Endothelial cell of umbilical vein (primary cell): ENCODE results near the gene TLE4.

Experiments used
- EZH2 ChIP-seq: IDR thresholded peaks from 2 replicates; pipeline ENCODE4 v1.6.1; 2012; ENCODE audit warnings: borderline replicate concordance, low read depth, mild to moderate bottlenecking, moderate library complexity, low read length, inconsistent platforms; ENCODE audit not compliant: severe bottlenecking
- FOS ChIP-seq: IDR thresholded peaks from 2 replicates; pipeline ENCODE4 v1.6.1; 2011; ENCODE audit warnings: mild to moderate bottlenecking, low read length, moderate library complexity, borderline replicate concordance; ENCODE audit not compliant: insufficient read depth
- GATA2 ChIP-seq: IDR thresholded peaks from 2 replicates; pipeline ENCODE4 v1.7.0; 2011; ENCODE audit warnings: low read depth, mild to moderate bottlenecking, moderate library complexity, mixed read lengths, low read length; ENCODE audit not compliant: insufficient read length, insufficient read depth
- JUN ChIP-seq: IDR thresholded peaks from 2 replicates; pipeline ENCODE4 v1.6.1; 2011; ENCODE audit warnings: borderline replicate concordance, low read depth; ENCODE audit not compliant: insufficient read length, insufficient read depth
- MYC ChIP-seq: IDR thresholded peaks from one replicate; pipeline ENCODE4 v1.6.1; 2011; ENCODE audit warnings: mild to moderate bottlenecking, low read depth, low read length
- POLR2A ChIP-seq: IDR thresholded peaks from 2 replicates; pipeline ENCODE4 v1.6.1; 2012; ENCODE audit warnings: low read depth, mild to moderate bottlenecking, control low read depth, low read length
- POLR2AphosphoS5 ChIP-seq: IDR thresholded peaks from 2 replicates; pipeline ENCODE4 v1.6.1; 2012; ENCODE audit warnings: low read depth, mild to moderate bottlenecking, control low read depth, low read length, moderate library complexity; ENCODE audit not compliant: insufficient read depth
- TF ChIP-seq, protein P1 (sequence below), 2 donors: IDR thresholded peaks; 1 replicate in 1 of 2; 2 replicates in 1 of 2; pipeline ENCODE4 v1.5.1; 2011; ENCODE audit warnings: low read length in 2 of 2, mild to moderate bottlenecking in 2 of 2, moderate library complexity in 2 of 2, control low read depth in 1 of 2, inconsistent platforms in 1 of 2, low read depth in 1 of 2; ENCODE audit not compliant: insufficient read depth in 1 of 2; ENCODE audit errors: extremely low read depth in 1 of 2
- TF ChIP-seq, protein P2 (sequence below): IDR thresholded peaks from 2 replicates; pipeline ENCODE4 v1.6.1; 2011; ENCODE audit not compliant: insufficient read depth, insufficient read length

DNA sequence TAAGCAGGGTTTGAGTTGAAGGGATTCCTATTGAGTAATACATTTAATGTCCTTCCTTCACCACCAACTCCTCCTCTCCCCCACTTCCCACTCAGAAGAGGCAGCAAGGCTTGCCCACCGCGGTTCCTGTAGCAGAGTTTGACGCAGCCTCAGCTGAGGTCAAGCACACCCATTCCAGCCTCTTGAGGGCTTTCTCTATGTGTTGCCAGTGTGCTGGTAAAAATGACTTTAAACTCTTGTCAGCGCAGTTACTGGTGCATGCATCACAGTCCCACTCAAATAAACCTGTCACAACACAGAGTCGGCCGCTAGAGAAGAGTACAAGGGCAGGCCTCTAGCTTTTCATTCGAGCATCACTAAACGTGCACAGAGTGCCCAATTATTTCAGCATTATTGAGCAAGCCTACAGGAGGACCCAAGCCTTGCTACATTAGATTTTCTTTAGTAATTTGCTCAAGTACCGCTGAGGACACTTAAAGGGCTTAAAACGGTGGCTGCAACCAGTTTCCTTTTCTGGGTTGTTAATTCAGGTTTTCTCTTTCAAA is 79.6 kb downstream of the TLE4 start:
- TF ChIP-seq, protein P1, sequence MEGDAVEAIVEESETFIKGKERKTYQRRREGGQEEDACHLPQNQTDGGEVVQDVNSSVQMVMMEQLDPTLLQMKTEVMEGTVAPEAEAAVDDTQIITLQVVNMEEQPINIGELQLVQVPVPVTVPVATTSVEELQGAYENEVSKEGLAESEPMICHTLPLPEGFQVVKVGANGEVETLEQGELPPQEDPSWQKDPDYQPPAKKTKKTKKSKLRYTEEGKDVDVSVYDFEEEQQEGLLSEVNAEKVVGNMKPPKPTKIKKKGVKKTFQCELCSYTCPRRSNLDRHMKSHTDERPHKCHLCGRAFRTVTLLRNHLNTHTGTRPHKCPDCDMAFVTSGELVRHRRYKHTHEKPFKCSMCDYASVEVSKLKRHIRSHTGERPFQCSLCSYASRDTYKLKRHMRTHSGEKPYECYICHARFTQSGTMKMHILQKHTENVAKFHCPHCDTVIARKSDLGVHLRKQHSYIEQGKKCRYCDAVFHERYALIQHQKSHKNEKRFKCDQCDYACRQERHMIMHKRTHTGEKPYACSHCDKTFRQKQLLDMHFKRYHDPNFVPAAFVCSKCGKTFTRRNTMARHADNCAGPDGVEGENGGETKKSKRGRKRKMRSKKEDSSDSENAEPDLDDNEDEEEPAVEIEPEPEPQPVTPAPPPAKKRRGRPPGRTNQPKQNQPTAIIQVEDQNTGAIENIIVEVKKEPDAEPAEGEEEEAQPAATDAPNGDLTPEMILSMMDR (IDR thresholded peaks at IDR 0.05; ENCODE audit: extremely low read depth in 1 of 2, insufficient read depth in 1 of 2, low read depth in 1 of 2, low read length in 2 of 2), result no peak
- TF ChIP-seq GATA2 (no peak), EZH2 (no peak), POLR2A (no peak), POLR2AphosphoS5 (no peak), MYC (no peak), FOS (no peak), JUN (no peak)
- TF ChIP-seq, protein P2, sequence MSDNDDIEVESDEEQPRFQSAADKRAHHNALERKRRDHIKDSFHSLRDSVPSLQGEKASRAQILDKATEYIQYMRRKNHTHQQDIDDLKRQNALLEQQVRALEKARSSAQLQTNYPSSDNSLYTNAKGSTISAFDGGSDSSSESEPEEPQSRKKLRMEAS, result no peak
